HG03571 (cell line): ENCODE results near the gene CBY3.
"Not testable (repeated sequence)": the region's sequence is repeated elsewhere in the genome, so short reads cannot be mapped to it uniquely, and the experiment has no call there.

Experiments used
- ATAC-seq: cut with Tn5 transposase; IDR thresholded peaks from one replicate; pipeline ENCODE4 v1.9.1; 2021; ENCODE audit not compliant: unreplicated experiment

Gene CBY3

DNA sequence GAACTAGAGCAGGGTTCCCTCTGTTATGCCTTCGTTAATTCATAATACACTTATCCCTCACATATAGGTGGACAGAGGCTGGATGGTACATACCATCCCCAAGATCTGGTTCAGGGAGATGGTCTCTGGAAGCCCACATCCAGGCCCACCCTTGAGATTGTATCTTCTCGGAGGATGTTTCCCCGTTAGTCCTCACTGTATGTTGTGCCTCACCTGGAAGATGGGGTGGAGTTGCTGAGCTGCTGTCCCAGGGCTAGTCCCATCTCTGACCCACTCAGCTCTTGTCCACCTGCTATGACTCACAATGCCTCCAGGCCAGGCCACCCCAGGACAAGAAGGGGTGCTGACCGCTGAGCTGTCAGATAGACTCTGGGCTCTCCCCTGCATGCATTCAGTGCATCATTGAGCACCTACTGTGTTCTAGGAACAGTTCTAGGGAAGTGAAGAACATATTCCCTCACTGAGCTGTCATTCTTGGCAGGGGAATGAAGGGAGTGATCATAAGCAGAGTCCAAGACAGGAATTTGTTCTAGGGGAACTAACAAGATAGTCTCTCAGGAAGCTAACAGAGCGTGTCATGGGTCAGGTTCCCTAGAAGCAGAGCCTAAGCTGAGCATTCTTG lies at the start of gene CBY3:
CBY3 (minus strand) TSS at position 255 of the 622 bp plus-strand sequence; CDS start at position 139, 116 bp downstream.
- no peak for ATAC-seq

DNA sequence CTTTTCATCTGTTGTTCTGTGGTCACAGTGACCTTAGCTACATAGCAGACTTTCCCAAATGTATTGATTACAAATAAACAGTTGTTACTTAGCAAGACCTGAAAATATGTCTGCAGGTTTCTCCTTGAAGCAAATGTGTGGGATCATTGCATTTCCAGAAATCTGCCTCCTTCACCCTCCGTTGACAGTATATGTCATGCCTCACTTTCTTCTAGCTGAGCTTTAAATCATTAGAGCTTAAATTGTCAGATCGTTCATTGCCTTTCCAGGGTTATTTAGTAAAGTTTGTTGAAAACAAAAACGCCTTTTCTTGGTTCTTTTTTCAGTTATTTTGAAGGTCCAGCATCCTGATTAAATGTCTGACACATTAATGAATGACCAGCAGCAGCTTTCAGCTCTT lies 49.5 kb upstream of the CBY3 start:
- no peak for ATAC-seq

DNA sequence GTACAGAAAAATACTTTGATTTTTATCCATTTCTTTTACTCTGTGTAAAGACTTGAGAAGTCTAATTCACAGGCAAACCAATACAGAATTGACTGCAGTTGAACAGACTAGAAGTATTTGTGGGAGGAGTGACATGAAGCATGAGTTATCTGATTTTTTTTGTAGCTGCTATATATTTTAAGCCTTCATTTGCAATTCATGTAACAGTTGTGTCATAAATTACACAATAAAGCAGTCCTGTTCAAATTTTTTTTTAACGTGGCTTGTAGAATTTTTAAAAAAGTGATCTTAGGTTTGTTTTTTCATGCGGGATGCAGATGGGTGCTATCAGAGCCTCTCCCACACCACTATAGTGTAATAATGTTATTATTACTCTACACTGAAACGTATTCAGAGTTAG lies 48.9 kb upstream of the CBY3 start:
- no peak for ATAC-seq

DNA sequence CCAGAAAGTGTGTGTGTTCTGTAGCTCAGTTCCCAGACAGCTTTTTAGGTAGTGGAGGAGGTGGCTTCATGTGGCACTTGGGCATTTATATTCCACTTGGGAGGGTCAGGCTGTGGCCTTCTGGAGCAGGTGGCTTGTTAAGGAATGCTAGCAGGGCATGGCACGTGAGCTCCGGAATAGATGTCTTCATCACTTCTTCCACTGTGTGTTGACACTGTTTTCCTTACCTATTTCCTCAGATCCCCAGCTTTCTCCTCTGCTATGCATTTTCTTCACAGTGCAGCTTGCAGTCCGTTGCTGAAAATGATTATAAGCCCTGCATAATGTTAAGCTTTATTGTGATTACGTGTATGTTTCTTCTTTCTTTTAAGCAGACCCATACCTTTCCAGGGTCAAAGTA lies 48.5 kb upstream of the CBY3 start:
- ATAC-seq, result no peak

DNA sequence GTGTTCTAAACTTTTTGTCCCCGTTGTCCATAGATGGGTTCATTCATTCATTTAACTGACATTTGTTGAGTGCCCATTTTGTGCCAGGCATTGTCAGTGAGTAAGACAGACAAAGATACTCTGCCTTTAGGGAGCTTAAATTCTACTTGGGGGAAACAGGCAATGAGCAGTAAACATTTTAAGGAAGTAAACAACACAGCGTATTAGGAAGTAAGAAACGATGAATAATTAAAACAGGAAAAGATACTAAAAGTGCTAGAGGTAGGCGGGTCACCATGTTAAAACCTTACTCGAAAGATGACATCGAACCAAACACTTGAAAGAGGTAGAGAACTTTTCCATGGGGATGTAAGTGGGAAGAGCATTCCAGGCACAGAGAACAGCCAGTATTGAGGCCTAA lies 46.3 kb upstream of the CBY3 start:
- ATAC-seq, result no peak

DNA sequence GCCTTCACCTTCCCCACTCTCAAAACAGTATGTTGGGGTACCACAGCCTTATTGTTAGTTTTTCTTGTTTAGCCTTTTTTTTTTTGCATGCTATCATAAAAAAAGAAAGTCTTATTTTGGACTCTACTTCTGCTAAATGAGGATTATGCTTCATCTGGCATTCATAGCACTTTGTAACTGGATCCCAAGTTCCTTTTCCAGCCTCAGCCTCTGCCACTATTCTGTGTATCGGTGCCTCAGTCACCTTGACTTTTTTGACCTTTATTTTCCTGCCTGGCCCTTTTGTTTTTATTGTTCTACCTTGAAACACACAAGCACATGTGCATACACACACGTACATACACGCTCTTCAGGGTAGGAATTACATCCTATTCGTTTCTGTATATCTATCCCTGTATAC lies 43.3 kb upstream of the CBY3 start:
- no peak for ATAC-seq

DNA sequence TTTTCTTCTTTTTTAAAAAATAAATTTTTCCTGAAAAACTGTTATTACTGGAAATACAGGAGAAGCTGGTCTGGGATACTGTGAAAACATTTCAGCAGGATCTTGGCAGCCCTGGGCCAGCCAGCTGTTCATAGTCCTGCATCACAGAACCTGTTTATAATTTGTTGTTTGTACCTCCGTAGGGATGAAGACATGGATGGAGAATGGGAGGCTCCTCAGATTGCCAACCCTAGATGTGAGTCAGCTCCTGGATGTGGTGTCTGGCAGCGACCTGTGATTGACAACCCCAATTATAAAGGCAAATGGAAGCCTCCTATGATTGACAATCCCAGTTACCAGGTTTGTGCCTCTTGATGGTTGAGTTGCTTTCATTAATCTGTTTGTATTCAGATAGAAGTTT lies 39.4 kb upstream of the CBY3 start:
- no peak for ATAC-seq

DNA sequence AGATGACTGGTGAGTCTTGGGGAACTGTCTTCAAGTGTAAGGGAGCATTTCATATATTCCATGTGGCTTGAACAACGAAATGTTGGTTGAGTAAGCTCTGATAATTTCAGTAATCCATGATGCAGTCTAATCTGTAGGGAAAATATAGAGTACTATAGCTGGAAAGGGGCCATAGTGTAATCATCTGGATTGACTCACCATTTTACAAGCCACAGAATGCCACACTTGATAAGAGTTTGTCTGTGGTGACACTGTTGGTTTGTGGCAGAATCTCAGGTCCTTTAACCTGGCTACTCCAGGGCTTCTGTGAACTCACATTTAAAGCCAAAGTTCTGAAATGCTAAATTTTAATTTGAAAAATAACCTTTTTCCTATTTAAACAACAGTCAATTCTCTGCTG lies 35.5 kb upstream of the CBY3 start:
- ATAC-seq, result no peak

DNA sequence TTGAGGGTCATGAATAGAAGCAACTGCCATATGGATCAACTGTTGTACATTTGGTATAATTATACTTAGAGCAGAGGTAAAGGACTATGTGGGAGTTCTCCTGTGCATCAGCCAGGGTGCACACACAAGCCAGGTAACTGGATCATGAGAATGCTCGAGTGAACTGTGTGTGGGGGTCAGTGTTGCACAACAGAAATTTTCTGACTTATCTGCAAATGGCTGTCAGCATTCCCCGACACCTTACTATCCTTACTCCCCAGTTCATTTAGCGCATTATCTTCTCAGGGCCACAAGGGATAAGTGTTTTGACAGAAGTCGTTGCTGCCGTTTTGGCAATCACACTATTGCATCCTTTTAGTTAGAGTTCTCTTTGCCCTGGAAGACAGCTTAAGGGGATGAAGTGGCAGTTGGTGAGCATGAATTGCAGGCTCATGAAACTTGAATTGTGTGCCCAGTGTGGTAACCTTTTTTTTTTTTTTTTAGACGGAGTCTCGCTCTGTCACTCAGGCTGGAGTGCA lies 19.6 kb upstream of the CBY3 start:
- no peak for ATAC-seq

DNA sequence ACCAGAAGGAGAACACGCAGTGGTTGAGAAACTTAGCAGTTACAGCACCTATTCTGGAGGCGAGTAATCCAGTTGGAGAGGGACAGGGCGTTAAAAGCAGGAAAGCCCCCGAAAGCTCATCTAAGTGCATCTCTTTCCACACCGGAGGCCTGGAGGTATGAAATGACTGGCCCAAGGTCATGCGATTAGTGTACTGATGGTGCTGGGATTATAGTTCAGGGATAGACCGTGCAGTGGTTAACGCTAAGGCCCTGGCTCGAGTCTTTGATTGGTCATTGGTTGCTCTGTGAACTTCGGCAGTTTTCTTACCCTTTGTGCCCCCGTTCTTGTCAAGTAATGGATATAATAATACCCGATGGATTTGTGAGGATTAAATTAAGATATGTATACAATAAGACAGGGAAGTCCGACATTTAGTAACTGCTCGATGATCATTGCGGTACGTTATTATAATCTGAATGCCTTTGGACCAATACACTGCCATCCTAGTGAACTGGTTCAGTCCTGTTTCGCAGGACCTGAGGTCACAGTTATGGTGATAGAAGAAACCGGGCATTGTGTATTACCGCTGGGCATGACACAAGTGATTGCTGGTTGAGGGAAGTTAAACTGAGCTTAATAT lies 18.9 kb upstream of the CBY3 start:
- no peak for ATAC-seq

DNA sequence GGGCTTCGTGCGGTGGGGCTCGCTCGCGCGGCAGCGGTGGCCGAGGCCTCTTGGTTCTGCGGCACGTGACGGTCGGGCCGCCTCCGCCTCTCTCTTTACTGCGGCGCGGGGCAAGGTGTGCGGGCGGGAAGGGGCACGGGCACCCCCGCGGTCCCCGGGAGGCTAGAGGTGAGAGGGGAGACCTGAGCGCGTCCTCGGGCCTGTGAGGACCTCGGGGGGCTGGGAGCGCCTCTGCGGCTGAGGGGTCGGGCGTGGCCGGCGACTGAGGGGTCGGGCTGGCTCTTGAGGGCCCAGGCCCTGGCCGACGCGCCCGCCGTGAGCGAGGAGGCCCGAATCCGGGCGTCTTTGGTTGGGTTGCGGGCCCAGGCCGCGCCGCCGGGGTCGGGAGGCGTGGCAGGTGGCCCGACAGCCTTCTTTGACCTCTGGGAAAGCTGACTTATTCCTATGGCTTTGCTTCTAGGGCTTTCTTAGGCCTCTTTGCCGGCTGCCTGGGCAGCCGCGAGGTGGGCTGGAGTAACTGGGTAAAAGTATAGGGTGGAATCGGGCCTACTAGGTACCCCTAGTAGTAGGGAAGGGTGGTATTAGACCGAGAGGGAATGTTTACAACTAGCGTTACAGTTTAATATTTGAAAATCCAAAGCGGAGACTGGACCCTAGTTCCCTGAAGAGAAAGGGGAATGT lies 18.2 kb upstream of the CBY3 start, which contains the start of gene CANX:
CANX (plus strand) TSS at position 33 of the 681 bp plus-strand sequence. CDS start 6,715 bp downstream, outside the sequence.
- ATAC-seq, result peak; percentile 1

DNA sequence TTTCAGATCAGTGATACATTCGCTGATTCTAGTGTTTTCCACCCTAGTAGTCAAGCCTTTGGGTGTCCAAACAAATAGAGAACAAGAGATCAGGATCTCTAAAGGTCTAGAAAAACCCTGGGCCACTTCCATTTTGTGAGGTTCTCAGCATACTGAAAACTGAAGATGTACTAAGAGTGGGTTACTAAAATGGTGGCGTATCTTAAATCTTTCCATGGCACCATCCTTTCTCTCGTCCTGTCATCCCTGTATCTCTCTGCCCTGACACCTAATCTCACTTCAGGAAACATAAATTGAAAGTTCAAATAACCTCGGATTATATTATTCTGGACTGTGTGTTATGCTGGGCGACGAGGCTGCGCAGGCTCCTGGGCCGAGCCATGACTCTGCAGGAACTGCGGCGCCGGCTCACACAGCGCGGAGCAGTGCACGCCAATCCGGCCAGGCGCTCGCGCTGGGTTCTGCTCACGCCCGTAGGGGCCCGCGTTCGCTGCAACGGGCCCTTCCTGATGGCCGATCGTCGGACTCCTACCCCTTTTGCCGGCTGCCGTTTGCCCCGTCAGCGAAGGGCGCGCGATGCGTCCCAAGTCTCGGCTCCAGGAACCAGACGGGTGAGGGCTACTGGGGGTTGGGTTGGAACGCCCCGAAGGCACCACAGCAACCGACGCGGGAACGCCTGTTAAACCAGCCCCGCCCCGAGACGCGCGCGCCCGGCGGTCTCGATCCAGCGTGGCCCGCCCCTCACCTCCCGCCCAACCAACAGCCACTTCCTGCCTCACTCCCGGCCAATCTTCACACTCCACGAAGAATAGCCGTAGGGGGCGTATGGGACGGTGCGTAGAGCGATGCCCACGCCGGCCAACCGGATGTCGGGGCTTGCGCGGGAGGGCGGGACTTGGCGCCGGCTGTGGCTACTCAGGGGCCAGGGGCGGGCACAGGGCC lies 17.4 kb upstream of the CBY3 start:
- peak; percentile 84 for ATAC-seq

DNA sequence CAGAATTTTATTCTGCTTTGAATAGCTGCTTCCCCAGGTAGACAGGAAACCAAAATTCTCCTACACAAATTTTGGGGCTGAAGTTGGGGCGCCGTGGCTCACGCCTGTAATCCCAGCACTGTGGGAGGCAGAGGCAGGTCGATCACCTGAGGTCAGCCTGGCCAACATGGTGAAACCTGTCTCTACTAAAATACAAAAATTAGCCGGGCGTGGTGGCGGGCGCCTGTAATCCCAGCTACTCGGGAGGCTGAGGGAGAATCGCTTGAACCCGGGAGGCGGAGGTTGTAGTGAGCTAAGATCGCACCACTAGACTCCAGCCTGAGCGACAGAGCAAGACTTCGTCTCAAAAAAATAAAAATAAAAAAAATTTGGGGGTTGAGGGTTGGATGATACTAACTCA lies 16.7 kb upstream of the CBY3 start:
- ATAC-seq, result not testable (repeated sequence)

DNA sequence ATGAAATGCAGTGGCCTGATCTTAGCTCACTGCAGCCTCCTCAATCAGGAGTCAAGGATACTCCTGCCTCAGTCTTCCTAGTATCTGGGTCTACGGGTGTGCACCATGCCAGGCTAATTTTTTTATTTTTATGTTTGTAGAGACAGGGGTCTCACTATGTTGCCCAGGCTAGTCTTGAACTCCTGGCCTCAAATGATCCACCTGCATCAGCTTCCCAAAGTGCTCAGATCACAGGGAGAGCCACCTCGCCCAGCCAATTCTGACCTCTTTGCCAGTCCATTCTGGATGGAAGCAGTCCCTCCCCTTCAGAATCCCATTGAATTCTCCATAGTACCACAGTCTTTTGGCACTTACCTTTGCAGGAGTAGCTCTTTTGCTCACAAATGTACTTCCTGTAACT lies 16.3 kb upstream of the CBY3 start:
- ATAC-seq, result no peak

DNA sequence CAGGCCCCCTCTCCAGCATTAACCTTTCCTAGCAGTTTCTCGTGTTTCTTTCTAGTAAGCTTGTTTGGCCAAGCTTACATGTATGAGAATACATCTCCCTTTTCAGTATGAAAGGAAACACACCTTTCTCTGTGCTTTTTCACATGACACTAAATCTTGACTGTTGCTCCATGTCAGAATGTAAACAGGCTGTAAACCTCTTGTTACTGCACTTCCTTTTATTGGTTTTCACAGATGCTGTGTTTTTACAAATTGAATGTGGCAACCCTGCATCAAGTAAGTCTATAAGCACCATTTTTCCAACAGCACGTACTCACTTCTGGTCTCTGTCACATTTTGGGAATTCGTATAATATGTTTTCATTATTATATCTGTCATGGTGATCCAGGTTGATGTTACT lies 15.8 kb upstream of the CBY3 start:
- ATAC-seq, result no peak

DNA sequence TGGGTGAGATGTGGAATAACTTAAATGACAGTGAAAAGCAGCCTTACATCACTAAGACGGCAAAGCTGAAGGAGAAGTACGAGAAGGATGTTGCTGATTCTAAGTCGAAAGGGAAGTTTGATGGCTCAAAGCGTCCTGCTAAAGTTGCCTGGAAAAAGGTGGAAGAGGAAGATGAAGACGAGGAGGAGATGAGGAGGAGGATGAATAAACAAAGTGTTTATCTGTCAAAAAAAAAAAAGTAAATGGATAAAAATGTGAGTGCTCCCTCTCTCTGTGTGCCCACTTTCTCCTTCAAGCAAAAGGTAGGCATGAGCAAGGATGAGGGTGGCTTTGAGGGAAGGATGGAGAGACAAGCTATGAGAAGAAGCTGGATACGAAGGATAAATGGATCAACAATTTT lies 13.7 kb upstream of the CBY3 start:
- no peak for ATAC-seq

DNA sequence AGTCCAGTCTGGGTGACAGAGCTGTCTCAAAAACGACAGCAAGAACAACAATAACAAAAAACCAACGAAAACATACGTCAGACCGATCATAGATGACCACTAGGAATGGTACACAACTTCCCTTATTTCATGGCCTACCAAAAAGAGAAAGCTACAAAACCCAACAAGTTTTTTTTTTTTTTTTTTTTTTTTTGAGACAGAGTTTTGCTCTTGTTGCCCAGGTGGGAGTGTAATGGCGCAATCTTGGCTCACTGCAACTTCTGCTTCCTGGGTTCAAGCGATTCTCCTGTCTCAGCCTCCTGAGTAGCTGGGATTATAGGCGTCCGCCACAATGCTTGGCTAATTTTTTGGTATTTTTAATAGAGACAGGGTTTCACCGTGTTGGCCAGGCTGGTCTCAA lies 8.4 kb upstream of the CBY3 start:
- not testable (repeated sequence) for ATAC-seq

DNA sequence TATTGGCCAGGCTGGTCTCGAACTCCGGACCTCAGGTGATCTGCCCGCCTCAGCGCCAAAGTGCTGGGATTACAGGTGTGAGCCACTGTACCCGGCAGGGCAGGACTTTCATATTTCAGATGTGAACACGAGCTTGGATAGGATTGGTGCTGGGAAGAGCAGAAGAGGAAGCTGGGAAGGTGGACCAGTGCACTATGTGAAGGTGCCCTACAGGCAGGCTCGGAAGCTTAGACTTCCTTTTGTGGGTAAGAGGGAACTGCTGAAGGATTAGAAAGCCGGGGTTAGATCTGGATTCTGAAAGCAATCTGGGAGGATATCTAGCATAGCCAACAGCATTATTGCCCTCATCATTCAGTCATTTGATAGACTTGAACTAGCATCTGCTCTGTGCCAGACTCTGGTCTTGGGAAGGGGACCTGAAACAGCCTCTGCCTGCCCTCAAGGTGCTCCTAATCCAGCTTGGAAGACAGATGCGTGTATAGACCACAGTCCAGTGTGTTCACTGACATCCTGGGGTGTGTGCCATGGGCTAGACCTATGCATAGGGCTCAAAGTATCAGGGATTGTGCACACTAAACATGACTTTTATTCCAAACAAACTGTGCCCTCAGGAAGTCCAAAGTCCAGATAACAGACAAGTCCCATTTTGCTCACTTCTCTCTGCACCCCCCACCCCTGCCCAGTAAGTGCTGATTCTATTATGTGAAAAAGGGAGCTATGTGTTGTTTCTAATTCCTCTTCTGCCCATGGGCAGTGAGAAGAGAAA lies 637 bp downstream of the CBY3 start:
- ATAC-seq, result no peak

DNA sequence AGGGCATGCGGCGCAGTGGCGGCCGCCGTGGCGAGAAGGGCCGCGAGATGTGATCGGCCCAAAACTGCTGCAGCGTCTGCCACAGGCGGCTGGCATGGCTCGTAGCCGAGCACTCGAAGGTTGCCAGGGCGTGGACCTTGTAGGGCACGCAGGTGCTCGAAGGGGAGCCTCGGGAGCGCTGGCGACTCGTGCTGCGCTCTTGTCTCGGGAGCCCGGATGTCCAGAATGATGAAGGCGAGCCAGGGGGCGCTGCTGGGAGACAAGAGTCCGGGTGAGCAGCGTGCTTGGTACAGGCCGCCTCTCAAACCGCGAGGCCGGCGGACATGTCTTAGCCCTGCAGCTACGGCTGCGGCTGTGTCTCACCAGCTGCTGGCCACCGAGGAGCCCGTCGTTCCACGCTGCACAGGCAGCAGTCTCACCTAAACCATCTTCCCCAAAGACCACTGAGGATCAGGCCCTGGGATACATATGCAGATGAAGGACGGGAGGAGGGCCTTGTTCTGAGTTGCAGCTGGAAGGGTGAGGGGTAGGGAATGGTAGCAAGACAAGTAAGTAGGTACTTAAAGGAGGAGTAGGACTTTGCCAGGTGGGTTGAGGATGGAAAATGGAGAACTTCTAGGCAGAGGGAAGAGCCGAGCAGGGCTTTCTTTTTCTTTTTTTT lies 1.7 kb downstream of the CBY3 start:
- ATAC-seq, result peak; percentile 27
